DOHH2 (cell line): ENCODE results near the gene MYCT1.

ENCODE experiments used
- CTCF ChIP-seq: fragments of 200-600 bp; sonication (generic); IDR thresholded peaks from one replicate; pipeline ENCODE4 v1.5.1; 2014; ENCODE audit warnings: antibody characterized with exemption, mild to moderate bottlenecking, low read depth, low read length; ENCODE audit not compliant: poor library complexity, severe bottlenecking
- EZH2phosphoT487 ChIP-seq: fragments of 200-600 bp; sonication (generic); IDR thresholded peaks from 2 replicates; pipeline ENCODE4 v1.6.1; 2017; ENCODE audit warnings: borderline replicate concordance, mild to moderate bottlenecking, antibody characterized with exemption, low read length, moderate library complexity, mixed read lengths

GRCh38 chr6:152700427-152700826 lies 2.7 kb downstream of the MYCT1 start:
- TF ChIP-seq CTCF (no peak), EZH2phosphoT487 (no peak)
